Glutamatergic neuron (in vitro differentiated cells): ENCODE measurements around the gene NDUFS7. TPM values are rescaled to one million over a fixed set of nuclear protein-coding genes. Genes with fewer than 3 reads are reported as not detected.

Experiments used
- DNase-seq: peaks from one replicate; pipeline ENCODE4 v3.0.0; 2022
- H3K27ac Mint-ChIP-seq: one replicate; pipeline ENCODE4 v1.8.0; 2020; ENCODE audit warnings: mild to moderate bottlenecking, mixed read lengths, inconsistent platforms; ENCODE audit not compliant: unreplicated experiment
- H3K27me3 Mint-ChIP-seq: one replicate; pipeline ENCODE4 v1.8.0; 2020; ENCODE audit warnings: mild to moderate bottlenecking, moderate library complexity, mixed read lengths, inconsistent platforms; ENCODE audit not compliant: unreplicated experiment
- H3K36me3 Mint-ChIP-seq: one replicate; pipeline ENCODE4 v1.8.0; 2020; ENCODE audit warnings: mild to moderate bottlenecking, mixed read lengths, inconsistent platforms; ENCODE audit not compliant: unreplicated experiment
- H3K4me1 Mint-ChIP-seq: one replicate; pipeline ENCODE4 v1.8.0; 2020; ENCODE audit warnings: mild to moderate bottlenecking, low read depth, mixed read lengths, inconsistent platforms; ENCODE audit not compliant: unreplicated experiment
- H3K4me3 Mint-ChIP-seq: one replicate; pipeline ENCODE4 v1.8.0; 2020; ENCODE audit warnings: mild to moderate bottlenecking, mixed read lengths, inconsistent platforms; ENCODE audit not compliant: unreplicated experiment
- H3K9me3 Mint-ChIP-seq: one replicate; pipeline ENCODE4 v1.8.0; 2020; ENCODE audit warnings: mild to moderate bottlenecking, moderate library complexity, mixed read lengths, inconsistent platforms; ENCODE audit not compliant: unreplicated experiment
- CTCF ChIP-seq: fragments of 200-600 bp; sonication (generic); IDR thresholded peaks from one replicate; pipeline ENCODE4 v1.5.0; 2021; ENCODE audit not compliant: partially characterized antibody, unreplicated experiment
- total RNA-seq: library from RNA; stranded (reverse); fragmentation: NEBNext Ultra II Directional; extraction: Animal tissue kit (Norgen Biotek cat#: 25700); gene quantifications from one replicate; pipeline ENCODE4 v1.2.1, GENCODE V29; 2021; ENCODE audit not compliant: unreplicated experiment

NDUFS7 gene
- total RNA-seq, 1 donor from 2014 or later: 123 TPM

GRCh38 chr19:1426736-1427135 is 43.0 kb downstream of the NDUFS7 start:
- Mint-ChIP-seq H3K4me3 (no peak overlapping the region), H3K4me1 (peaks cover 30% of the 10 kb centered on the region), H3K27ac (no peak overlapping the region), H3K36me3 (peaks cover 3% of the 10 kb centered on the region), H3K9me3 (peaks cover 3% of the 10 kb centered on the region), H3K27me3 (peaks cover 7% of the 10 kb centered on the region)
- TF ChIP-seq CTCF: no peak
- no peak for DNase-seq

- Mint-ChIP-seq H3K9me3 (peaks cover 3% of the 10 kb centered on the region), H3K27ac (peak overlapping the region; percentile 38)
These were observed 43.7 kb downstream of the NDUFS7 start for GRCh38 chr19:1427221-1427920.

GRCh38 chr19:1428738-1429391 is 45.2 kb downstream of the NDUFS7 start:
- no peak for DNase-seq
- Mint-ChIP-seq H3K9me3 (no peaks in the 10 kb centered on the region), H3K27ac (no peak overlapping the region), H3K4me3 (no peak overlapping the region), H3K4me1 (peaks cover 25% of the 10 kb centered on the region), H3K36me3 (no peaks in the 10 kb centered on the region), H3K27me3 (peaks cover 3% of the 10 kb centered on the region)
- TF ChIP-seq CTCF: no peak

More at GRCh38 chr19:1427221-1427920, 43.7 kb downstream of the NDUFS7 start:
- Mint-ChIP-seq H3K4me3 (no peak overlapping the region), H3K4me1 (peaks cover 30% of the 10 kb centered on the region), H3K36me3 (peaks cover 3% of the 10 kb centered on the region), H3K27me3 (peaks cover 6% of the 10 kb centered on the region)
- no peak for TF ChIP-seq CTCF
- no peak for DNase-seq

- Mint-ChIP-seq H3K36me3 (no peaks in the 10 kb centered on the region), H3K27me3 (peaks cover 3% of the 10 kb centered on the region), H3K27ac (peak overlapping the region; percentile 59), H3K4me3 (no peak overlapping the region), H3K9me3 (no peaks in the 10 kb centered on the region), H3K4me1 (peaks cover 23% of the 10 kb centered on the region)
- no peak for DNase-seq
- TF ChIP-seq CTCF: no peak
These were observed 46.0 kb downstream of the NDUFS7 start for GRCh38 chr19:1429750-1430149.

- Mint-ChIP-seq H3K36me3 (no peaks in the 10 kb centered on the region), H3K27me3 (peaks cover 3% of the 10 kb centered on the region), H3K4me1 (peaks cover 19% of the 10 kb centered on the region), H3K27ac (no peak overlapping the region), H3K9me3 (no peaks in the 10 kb centered on the region), H3K4me3 (no peak overlapping the region)
- no peak for TF ChIP-seq CTCF
- DNase-seq: no peak
These were observed 46.5 kb downstream of the NDUFS7 start for GRCh38 chr19:1430246-1430645.
